Prostate gland (tissue), 2 donors: ENCODE measurements around the gene CARS2. TPM values are rescaled to one million over a fixed set of nuclear protein-coding genes. Genes with fewer than 3 reads are reported as not detected.

Source experiments
- DNase-seq: peaks from one replicate; pipeline ENCODE4 v3.0.0-alpha.2; 2019; ENCODE audit warnings: low spot score
- H3K27ac ChIP-seq, 2 donors: fragments of 200-600 bp; sonication (generic); 2 replicates each; pipeline ENCODE4 v1.5.1; 2017 to 2019
- H3K27me3 ChIP-seq: fragments of 200-600 bp; sonication (generic); replicated peaks from 2 replicates; pipeline ENCODE4 v1.5.1; 2019; ENCODE audit not compliant: insufficient read depth
- H3K36me3 ChIP-seq, 2 donors: fragments of 200-600 bp; sonication (generic); 1 replicate in 1 of 2; 2 replicates in 1 of 2; pipeline versions ENCODE4 v1.5.1 to v1.8.1; 2017 to 2019
- H3K4me1 ChIP-seq: fragments of 200-600 bp; sonication (generic); replicated peaks from 2 replicates; pipeline ENCODE4 v1.5.1; 2019
- H3K4me3 ChIP-seq, 2 donors: fragments of 200-600 bp; sonication (generic); 2 replicates each; pipeline ENCODE4 v1.5.1; 2017 to 2019
- H3K9me3 ChIP-seq: fragments of 200-600 bp; sonication (generic); 2 replicates; pipeline ENCODE4 v1.5.1; 2017
- POLR2A ChIP-seq: fragments of 450-650 bp; IDR thresholded peaks from one replicate; pipeline ENCODE4 v1.6.1; 2016; ENCODE audit warnings: antibody characterized with exemption, mild to moderate bottlenecking
- POLR2AphosphoS5 ChIP-seq: sonication (generic); formaldehyde crosslinking; IDR thresholded peaks from one replicate; pipeline ENCODE4 v1.6.1; 2017; ENCODE audit warnings: antibody characterized with exemption
- whole genome bisulfite sequencing: methylation state at CpG from one replicate; pipeline ENCODE4 v1.1.5; 2018; 5-methylcytosine and 5-hydroxymethylcytosine counted together
- intact Hi-C: fragments of 100-400 bp; cut with DNase I; formaldehyde crosslinking; loops from one replicate; pipeline ENCODE4 v1.14.2; 2022
- total RNA-seq, 2 donors: library from RNA; depleted of rRNA; stranded (reverse); fragments of >200 nt; gene quantifications; one replicate each; pipeline ENCODE4 v1.1.0, GENCODE V29; 2016
- TF ChIP-seq, protein P1 (sequence below), 4 experiments: fragments of 200-600 bp in 2 of 4; fragments of 450-650 bp in 2 of 4; sonication (generic) in 2 of 4; IDR thresholded peaks; 1 replicate in 3 of 4; 2 replicates in 1 of 4; pipeline ENCODE4 v1.5.1; 2016 to 2019; ENCODE audit warnings: antibody characterized with exemption in 4 of 4, mild to moderate bottlenecking in 2 of 4, moderate library complexity in 2 of 4

CARS2 gene
- total RNA-seq, 2 donors from 2014 or later = 40.5 to 85.5 TPM

DNA sequence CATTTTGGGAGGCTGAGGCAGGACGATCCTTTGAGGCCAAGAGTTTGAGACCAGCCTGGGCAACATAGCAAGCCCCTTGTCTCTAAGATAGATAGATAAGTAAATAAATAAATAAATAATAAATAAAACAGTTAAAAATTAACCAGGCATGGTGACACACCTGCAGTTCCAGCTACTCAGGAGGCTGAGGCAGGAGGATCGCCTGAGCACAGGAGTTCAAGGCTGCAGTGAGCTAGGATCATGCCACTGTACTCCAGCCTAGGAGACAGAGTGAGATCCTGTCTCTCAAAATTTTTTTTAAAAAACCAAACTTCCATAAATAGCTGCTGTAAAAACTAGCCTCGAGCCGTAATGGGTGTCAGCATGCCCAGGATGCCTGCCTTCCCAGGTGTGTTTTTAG is 104.9 kb downstream of the CARS2 start:
- DNase-seq = no peak
- H3K4me1 ChIP-seq = no peaks in the 10 kb centered on the region
- H3K4me3 ChIP-seq = no peak overlapping the region
- H3K27me3 ChIP-seq = no peaks in the 10 kb centered on the region
- TF ChIP-seq, protein P1, sequence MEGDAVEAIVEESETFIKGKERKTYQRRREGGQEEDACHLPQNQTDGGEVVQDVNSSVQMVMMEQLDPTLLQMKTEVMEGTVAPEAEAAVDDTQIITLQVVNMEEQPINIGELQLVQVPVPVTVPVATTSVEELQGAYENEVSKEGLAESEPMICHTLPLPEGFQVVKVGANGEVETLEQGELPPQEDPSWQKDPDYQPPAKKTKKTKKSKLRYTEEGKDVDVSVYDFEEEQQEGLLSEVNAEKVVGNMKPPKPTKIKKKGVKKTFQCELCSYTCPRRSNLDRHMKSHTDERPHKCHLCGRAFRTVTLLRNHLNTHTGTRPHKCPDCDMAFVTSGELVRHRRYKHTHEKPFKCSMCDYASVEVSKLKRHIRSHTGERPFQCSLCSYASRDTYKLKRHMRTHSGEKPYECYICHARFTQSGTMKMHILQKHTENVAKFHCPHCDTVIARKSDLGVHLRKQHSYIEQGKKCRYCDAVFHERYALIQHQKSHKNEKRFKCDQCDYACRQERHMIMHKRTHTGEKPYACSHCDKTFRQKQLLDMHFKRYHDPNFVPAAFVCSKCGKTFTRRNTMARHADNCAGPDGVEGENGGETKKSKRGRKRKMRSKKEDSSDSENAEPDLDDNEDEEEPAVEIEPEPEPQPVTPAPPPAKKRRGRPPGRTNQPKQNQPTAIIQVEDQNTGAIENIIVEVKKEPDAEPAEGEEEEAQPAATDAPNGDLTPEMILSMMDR (IDR thresholded peaks at IDR 0.05) = no peak
- TF ChIP-seq POLR2A = no peak
- no peak for TF ChIP-seq POLR2AphosphoS5
- 79% methylated on average over 4 of the region's 4 CpGs for WGBS
- no peaks in the 10 kb centered on the region for H3K36me3 ChIP-seq
- no peaks in the 10 kb centered on the region for H3K9me3 ChIP-seq
- no peak overlapping the region for H3K27ac ChIP-seq
- intact Hi-C loops = no loop called here

DNA sequence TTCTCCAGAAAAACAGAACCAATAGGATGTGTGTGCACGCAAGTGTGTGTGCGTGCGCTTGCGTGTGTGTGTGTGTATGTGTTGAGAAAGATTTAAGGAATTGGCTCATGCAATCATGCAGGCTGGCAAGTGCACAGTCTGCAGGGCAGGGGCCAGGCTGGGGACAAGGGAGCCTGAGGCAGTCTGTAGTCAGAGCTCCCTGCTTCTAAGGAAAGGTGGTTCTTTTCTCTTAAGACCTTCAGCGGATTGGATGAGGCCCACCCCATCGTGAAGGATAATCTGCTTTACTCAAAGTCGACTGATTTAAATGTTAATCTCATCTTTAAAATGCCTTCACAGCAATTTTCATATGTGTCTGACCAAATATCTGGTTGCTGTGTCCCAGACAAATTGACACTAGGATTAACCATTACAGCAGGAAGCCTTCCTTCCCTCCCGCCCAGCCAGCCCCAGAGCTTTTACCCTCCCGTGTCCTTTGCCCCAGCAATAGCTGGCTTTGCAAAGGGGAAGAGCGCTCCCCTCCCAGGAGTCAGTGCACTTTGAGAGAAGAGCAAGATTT is 105.6 kb downstream of the CARS2 start:
- Histone ChIP-seq H3K4me1 (no peaks in the 10 kb centered on the region), H3K9me3 (no peaks in the 10 kb centered on the region), H3K4me3 (no peak overlapping the region), H3K36me3 (no peaks in the 10 kb centered on the region), H3K27ac (no peak overlapping the region), H3K27me3 (no peaks in the 10 kb centered on the region)
- DNase-seq = no peak
- TF ChIP-seq, protein P1 (IDR thresholded peaks at IDR 0.05) = no peak
- TF ChIP-seq POLR2AphosphoS5 = no peak
- intact Hi-C loops = no loop called here
- 82% methylated on average over 10 of the region's 10 CpGs for whole genome bisulfite sequencing

DNA sequence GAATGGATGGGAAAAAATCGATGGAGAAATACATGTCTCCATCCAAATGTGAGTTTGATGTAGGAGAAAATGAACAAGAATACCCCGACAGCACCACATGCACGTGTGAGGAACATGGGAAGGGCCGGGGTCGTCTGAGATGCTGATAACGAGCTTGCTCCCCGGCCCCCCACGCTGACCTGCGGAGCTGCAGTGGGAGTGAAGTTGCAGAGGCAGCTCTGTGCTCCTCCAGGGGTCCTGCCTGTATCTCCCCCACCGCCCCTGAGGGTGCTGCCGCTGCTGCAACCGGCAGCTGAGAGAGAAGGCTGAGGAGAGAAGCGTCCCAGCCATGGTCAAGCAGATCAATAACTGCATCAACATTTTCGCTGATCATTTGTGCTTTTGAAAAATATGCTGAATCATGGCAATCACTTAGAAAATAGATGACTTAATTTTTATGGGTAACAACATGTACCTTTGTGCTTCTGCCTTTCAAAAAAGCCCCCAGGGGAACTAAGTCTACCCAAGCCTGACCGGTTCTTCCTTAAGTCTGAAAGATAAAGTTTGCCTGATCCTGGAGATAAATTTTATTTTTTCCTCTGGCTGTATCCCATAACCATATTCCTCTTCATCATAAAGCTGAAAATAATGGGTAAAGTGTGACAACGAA is 108.8 kb downstream of the CARS2 start:
- Histone ChIP-seq H3K4me3 (no peak overlapping the region), H3K27ac (no peak overlapping the region), H3K36me3 (no peaks in the 10 kb centered on the region), H3K4me1 (no peaks in the 10 kb centered on the region), H3K9me3 (no peaks in the 10 kb centered on the region), H3K27me3 (no peaks in the 10 kb centered on the region)
- WGBS = 54% methylated on average over 16 of the region's 16 CpGs
- TF ChIP-seq, protein P1 (IDR thresholded peaks at IDR 0.05) = no peak
- TF ChIP-seq POLR2A (no peak), POLR2AphosphoS5 (peak; percentile 13)
- DNase-seq = no peak
- intact Hi-C loops = no loop called here

DNA sequence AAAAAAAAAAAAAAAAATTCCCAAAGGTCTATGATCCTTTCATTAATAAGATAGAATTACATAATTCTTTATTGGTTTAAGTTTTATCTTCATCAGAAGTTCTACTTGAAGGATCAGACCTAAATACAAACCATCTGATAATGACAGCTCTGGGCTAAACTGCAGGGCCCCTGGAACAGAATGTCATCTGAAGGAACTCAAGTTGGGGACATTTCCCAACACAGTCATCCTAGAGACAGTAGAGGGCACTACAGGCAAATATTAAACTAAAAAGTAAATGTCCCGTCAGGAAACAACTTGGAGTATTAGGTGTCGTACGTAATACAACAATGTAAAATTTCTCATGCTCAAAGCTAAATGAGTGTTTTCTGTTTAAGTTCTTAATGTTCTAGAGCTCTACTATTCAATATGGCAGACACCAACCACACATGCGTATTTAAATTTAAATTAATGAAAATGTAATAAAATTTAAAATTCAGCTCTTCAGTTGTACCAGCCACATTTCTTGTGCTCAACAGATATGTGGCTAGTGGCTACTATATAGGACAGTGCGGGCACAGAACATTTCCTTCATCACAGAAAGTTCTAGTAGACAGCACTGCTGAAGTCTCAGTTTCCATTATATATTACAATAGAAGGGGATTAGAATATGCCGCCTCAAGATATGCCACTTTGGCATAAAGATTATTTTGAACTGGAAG is 112.3 kb downstream of the CARS2 start:
- H3K27ac ChIP-seq = no peak overlapping the region
- DNase-seq = peak; percentile 39
- H3K27me3 ChIP-seq = no peaks in the 10 kb centered on the region
- no peak for TF ChIP-seq POLR2A
- peak; percentile 33 for TF ChIP-seq POLR2AphosphoS5
- TF ChIP-seq, protein P1 (IDR thresholded peaks at IDR 0.05) = peak; percentile 40 to 74 (median 66)
- no peaks in the 10 kb centered on the region for H3K36me3 ChIP-seq
- WGBS = 42% methylated on average over 6 of the region's 6 CpGs
- no peaks in the 10 kb centered on the region for H3K9me3 ChIP-seq
- no peak overlapping the region for H3K4me3 ChIP-seq
- H3K4me1 ChIP-seq = no peaks in the 10 kb centered on the region
- intact Hi-C loops = loop anchor here (5.0 kb wide), 1 partner anchor 224 kb away; no protein-coding TSS in a partner anchor
